ENCODE results near the gene STN1.

The STN1 gene

DNA sequence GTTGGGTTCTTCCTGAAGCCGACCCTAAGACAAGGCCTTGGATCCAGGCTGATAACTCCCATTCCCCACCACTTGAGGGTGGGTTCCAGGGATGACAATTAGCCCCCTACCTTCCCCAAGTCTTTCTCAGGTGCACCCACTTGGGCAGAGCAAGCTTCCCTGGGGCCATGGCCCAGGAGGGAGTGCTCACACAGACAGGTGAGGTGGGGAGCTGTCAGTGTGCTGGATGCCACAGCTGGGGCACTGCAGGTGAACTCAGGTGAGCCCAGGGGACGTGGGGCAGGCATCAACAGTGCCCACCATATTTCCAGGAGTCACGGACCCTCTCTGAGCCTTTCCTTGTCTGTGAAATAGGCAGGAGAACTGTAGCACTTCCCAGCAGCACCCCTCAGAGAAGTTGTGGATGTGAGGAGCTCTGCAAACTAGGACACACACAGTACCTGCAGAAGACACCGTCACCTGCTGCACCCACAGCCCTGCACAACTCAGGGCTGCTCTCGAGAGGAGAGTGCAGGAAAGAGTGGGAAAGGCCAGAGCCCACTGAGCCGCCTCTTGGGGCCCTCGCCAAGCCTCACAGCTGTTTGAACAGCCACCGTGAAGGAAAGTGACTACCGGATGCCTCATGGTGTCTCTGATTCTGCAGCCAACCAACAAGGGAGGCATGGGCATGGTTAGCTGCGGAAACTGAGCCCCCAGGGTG, 80.5 kb downstream of the STN1 start:
- H4K12ac ChIP-seq (ENCODE audit: low read depth, low read length) = no peak overlapping the region
- no peak overlapping the region for H2BK12ac ChIP-seq (ENCODE audit: low read length)
- H2BK5ac ChIP-seq (ENCODE audit: low read depth, low read length, poor library complexity) = no peak overlapping the region
- H3K9ac ChIP-seq (ENCODE audit: low read length) = no peak overlapping the region
- H3K14ac ChIP-seq (ENCODE audit: low read length) = no peak overlapping the region
- no peak overlapping the region for H3K4me3 ChIP-seq (ENCODE audit: low read depth, low read length)
- no peak overlapping the region for H2AK5ac ChIP-seq (ENCODE audit: low read length)
- no peak for DNase-seq
- no peak overlapping the region for H4K8ac ChIP-seq (ENCODE audit: low read depth, low read length)
- H2AFZ ChIP-seq (ENCODE audit: insufficient read depth, low read length, poor library complexity) = no peak overlapping the region
- H4K91ac ChIP-seq (ENCODE audit: low read depth, low read length) = no peak overlapping the region
- H3K18ac ChIP-seq (ENCODE audit: low read length) = no peak overlapping the region
- WGBS (ENCODE audit: extremely low coverage, insufficient coverage, insufficient read length) = no CpG with 5 or more reads among the region's 10 CpGs
- no peak overlapping the region for H2BK120ac ChIP-seq (ENCODE audit: insufficient read depth, low read length, poor library complexity)
- peaks cover 2% of the 10 kb centered on the region for H3K79me1 ChIP-seq (ENCODE audit: low read length)
- no peaks in the 10 kb centered on the region for H3K9me3 ChIP-seq (ENCODE audit: insufficient read depth, low read depth, low read length)
- H3K4me2 ChIP-seq (ENCODE audit: low read length) = no peak overlapping the region
- no peak overlapping the region for H3K27ac ChIP-seq (ENCODE audit: low read depth, low read length)
- H3K27me3 ChIP-seq (ENCODE audit: insufficient read depth, low read length) = no peaks in the 10 kb centered on the region
- peaks cover 9 to 15% of the 10 kb centered on the region in 2 experiments for H3K4me1 ChIP-seq (ENCODE audit: control insufficient read depth in 1 of 2, insufficient read depth in 2 of 2, low read length in 2 of 2)
- no peak overlapping the region for H3K4ac ChIP-seq (ENCODE audit: low read depth, low read length)
- peaks cover 2% of the 10 kb centered on the region for H3K79me2 ChIP-seq (ENCODE audit: control insufficient read depth, insufficient read depth, low read length, poor library complexity)
- no peak overlapping the region for H3K23ac ChIP-seq (ENCODE audit: low read length)
- H3K36me3 ChIP-seq (ENCODE audit: control insufficient read depth in 1 of 2, insufficient read depth in 2 of 2, low read length in 2 of 2) = no peaks in the 10 kb centered on the region

DNA sequence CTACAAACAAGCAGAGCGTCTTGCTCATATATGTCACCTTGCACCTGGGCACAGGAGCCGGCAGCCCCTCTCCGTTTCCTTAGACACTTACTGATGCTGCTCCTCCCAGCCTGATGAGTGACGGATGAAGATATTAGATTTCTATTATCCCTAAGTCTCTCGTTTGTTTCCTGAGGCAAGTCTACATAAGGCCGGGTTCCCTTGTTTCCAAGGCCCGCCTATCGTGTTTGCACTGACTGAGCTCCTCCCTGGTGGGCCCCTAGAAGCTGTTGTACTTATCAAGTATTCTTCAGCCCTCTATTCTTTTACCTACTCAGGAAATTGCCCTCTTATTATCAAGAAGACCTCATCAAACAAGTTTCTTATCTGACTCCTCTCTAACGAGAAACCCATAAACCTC, 81.1 kb downstream of the STN1 start:
- Histone ChIP-seq H2BK5ac (ENCODE audit: low read depth, low read length, poor library complexity) (no peak overlapping the region), H3K14ac (ENCODE audit: low read length) (no peak overlapping the region), H3K4me3 (ENCODE audit: low read depth, low read length) (no peak overlapping the region), H3K4me2 (ENCODE audit: low read length) (no peak overlapping the region), H3K79me1 (ENCODE audit: low read length) (peaks cover 2% of the 10 kb centered on the region), H3K18ac (ENCODE audit: low read length) (no peak overlapping the region), H2BK120ac (ENCODE audit: insufficient read depth, low read length, poor library complexity) (no peak overlapping the region), H3K23ac (ENCODE audit: low read length) (no peak overlapping the region), H2BK12ac (ENCODE audit: low read length) (no peak overlapping the region), H3K27ac (ENCODE audit: low read depth, low read length) (no peak overlapping the region), H3K9me3 (ENCODE audit: insufficient read depth, low read depth, low read length) (no peaks in the 10 kb centered on the region), H3K27me3 (ENCODE audit: insufficient read depth, low read length) (no peaks in the 10 kb centered on the region), H3K9ac (ENCODE audit: low read length) (no peak overlapping the region), H3K36me3 (ENCODE audit: control insufficient read depth in 1 of 2, insufficient read depth in 2 of 2, low read length in 2 of 2) (no peaks in the 10 kb centered on the region), H4K8ac (ENCODE audit: low read depth, low read length) (no peak overlapping the region), H3K4ac (ENCODE audit: low read depth, low read length) (no peak overlapping the region), H2AFZ (ENCODE audit: insufficient read depth, low read length, poor library complexity) (no peak overlapping the region), H4K12ac (ENCODE audit: low read depth, low read length) (no peak overlapping the region), H3K4me1 (ENCODE audit: control insufficient read depth in 1 of 2, insufficient read depth in 2 of 2, low read length in 2 of 2) (peaks cover 9 to 15% of the 10 kb centered on the region in 2 experiments), H4K91ac (ENCODE audit: low read depth, low read length) (no peak overlapping the region), H2AK5ac (ENCODE audit: low read length) (no peak overlapping the region), H3K79me2 (ENCODE audit: control insufficient read depth, insufficient read depth, low read length, poor library complexity) (peaks cover 2% of the 10 kb centered on the region)
- no peak for DNase-seq
- no CpG with 5 or more reads among the region's 9 CpGs for WGBS (ENCODE audit: extremely low coverage, insufficient coverage, insufficient read length)

DNA sequence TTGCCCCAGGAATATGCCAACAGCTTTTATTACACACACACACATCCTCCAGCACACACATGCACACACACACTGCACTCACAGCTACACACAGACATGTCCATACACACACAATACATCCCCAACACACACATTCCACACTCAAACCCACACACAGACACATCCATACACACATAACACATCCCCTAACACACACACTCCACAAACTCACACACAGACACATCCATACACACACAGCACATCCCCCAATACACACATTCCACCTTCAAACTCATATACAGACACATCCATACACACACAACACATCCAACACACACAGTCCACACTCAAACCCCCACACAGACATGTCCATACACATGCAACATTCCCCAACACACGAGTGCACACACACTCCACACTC, 81.7 kb downstream of the STN1 start:
- no peaks in the 10 kb centered on the region for H3K9me3 ChIP-seq (ENCODE audit: insufficient read depth, low read depth, low read length)
- no peak overlapping the region for H2BK12ac ChIP-seq (ENCODE audit: low read length)
- H3K23ac ChIP-seq (ENCODE audit: low read length) = peak overlapping the region; percentile 50
- H2AFZ ChIP-seq (ENCODE audit: insufficient read depth, low read length, poor library complexity) = no peak overlapping the region
- DNase-seq = no peak
- H4K8ac ChIP-seq (ENCODE audit: low read depth, low read length) = no peak overlapping the region
- H3K4me1 ChIP-seq (ENCODE audit: control insufficient read depth in 1 of 2, insufficient read depth in 2 of 2, low read length in 2 of 2) = peaks cover 9 to 15% of the 10 kb centered on the region in 2 experiments
- no peaks in the 10 kb centered on the region for H3K27me3 ChIP-seq (ENCODE audit: insufficient read depth, low read length)
- no peak overlapping the region for H3K27ac ChIP-seq (ENCODE audit: low read depth, low read length)
- peaks cover 2% of the 10 kb centered on the region for H3K79me1 ChIP-seq (ENCODE audit: low read length)
- H3K4ac ChIP-seq (ENCODE audit: low read depth, low read length) = no peak overlapping the region
- no peak overlapping the region for H3K18ac ChIP-seq (ENCODE audit: low read length)
- H2AK5ac ChIP-seq (ENCODE audit: low read length) = no peak overlapping the region
- H2BK5ac ChIP-seq (ENCODE audit: low read depth, low read length, poor library complexity) = no peak overlapping the region
- no peak overlapping the region for H4K12ac ChIP-seq (ENCODE audit: low read depth, low read length)
- peak overlapping the region; percentile 13 for H3K9ac ChIP-seq (ENCODE audit: low read length)
- H3K4me3 ChIP-seq (ENCODE audit: low read depth, low read length) = no peak overlapping the region
- no peaks in the 10 kb centered on the region for H3K36me3 ChIP-seq (ENCODE audit: control insufficient read depth in 1 of 2, insufficient read depth in 2 of 2, low read length in 2 of 2)
- H3K4me2 ChIP-seq (ENCODE audit: low read length) = no peak overlapping the region
- WGBS (ENCODE audit: extremely low coverage, insufficient coverage, insufficient read length) = no CpG with 5 or more reads among the region's 1 CpG
- peaks cover 2% of the 10 kb centered on the region for H3K79me2 ChIP-seq (ENCODE audit: control insufficient read depth, insufficient read depth, low read length, poor library complexity)
- H2BK120ac ChIP-seq (ENCODE audit: insufficient read depth, low read length, poor library complexity) = no peak overlapping the region
- no peak overlapping the region for H4K91ac ChIP-seq (ENCODE audit: low read depth, low read length)
- H3K14ac ChIP-seq (ENCODE audit: low read length) = no peak overlapping the region

DNA sequence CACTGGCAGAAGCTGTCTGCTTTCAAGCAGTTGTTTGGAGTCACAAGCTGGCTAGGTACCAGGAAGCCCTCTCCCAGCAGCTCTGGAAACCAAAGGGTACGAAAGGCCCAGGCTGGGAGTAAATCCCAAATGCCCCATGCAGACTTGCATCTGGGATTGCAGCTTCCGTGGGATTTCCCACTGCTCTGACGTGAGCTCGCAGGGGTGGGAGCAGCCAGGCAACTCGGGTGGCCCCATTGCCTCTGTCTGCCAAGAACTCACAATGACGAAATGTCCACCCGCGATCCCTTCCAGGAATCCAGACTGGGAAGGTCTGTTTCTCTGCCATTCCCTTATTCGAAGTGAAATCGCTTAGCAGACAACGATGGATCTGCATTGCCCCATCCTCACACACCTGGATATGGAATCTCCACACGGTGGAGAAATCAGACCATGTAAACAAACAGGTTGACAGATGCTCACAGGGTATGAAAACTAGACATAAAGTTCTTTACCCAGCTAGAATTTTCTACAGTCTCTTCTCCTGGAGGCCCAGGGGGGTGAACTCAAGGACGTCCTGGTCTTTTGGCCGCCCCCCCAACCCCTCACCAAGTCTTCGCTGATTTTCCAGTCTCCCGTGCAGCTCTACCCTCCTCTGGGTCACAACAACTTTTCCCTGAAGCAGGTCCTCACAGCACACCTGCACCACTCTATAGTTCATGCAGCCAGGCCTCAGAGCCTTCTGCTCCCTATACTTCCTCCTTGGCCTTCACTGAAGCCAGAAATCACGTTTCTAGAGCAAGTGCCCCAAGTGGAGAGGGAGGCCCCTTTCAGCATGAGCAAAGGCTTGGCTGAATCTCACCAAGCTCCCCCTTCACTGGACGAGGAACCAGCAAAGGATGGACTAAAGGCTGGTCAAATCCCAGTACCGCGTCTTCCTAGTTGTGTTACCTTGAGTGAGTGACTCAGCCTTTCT, 82.6 kb downstream of the STN1 start:
- Histone ChIP-seq H3K9me3 (ENCODE audit: insufficient read depth, low read depth, low read length) (no peaks in the 10 kb centered on the region), H3K14ac (ENCODE audit: low read length) (no peak overlapping the region), H3K18ac (ENCODE audit: low read length) (no peak overlapping the region), H3K4me1 (ENCODE audit: control insufficient read depth in 1 of 2, insufficient read depth in 2 of 2, low read length in 2 of 2) (peaks cover 6 to 12% of the 10 kb centered on the region in 2 experiments), H3K79me1 (ENCODE audit: low read length) (peaks cover 2% of the 10 kb centered on the region), H3K9ac (ENCODE audit: low read length) (no peak overlapping the region), H3K4me2 (ENCODE audit: low read length) (no peak overlapping the region), H4K8ac (ENCODE audit: low read depth, low read length) (no peak overlapping the region), H3K4me3 (ENCODE audit: low read depth, low read length) (no peak overlapping the region), H2BK12ac (ENCODE audit: low read length) (no peak overlapping the region), H3K23ac (ENCODE audit: low read length) (no peak overlapping the region), H3K79me2 (ENCODE audit: control insufficient read depth, insufficient read depth, low read length, poor library complexity) (peaks cover 2% of the 10 kb centered on the region), H2AFZ (ENCODE audit: insufficient read depth, low read length, poor library complexity) (no peak overlapping the region), H3K4ac (ENCODE audit: low read depth, low read length) (no peak overlapping the region), H3K36me3 (ENCODE audit: control insufficient read depth in 1 of 2, insufficient read depth in 2 of 2, low read length in 2 of 2) (no peaks in the 10 kb centered on the region), H4K12ac (ENCODE audit: low read depth, low read length) (no peak overlapping the region), H4K91ac (ENCODE audit: low read depth, low read length) (no peak overlapping the region), H2BK120ac (ENCODE audit: insufficient read depth, low read length, poor library complexity) (no peak overlapping the region), H2AK5ac (ENCODE audit: low read length) (no peak overlapping the region), H3K27me3 (ENCODE audit: insufficient read depth, low read length) (no peaks in the 10 kb centered on the region), H3K27ac (ENCODE audit: low read depth, low read length) (no peak overlapping the region), H2BK5ac (ENCODE audit: low read depth, low read length, poor library complexity) (no peak overlapping the region)
- DNase-seq = peak; percentile 36 to 49
- WGBS (ENCODE audit: extremely low coverage, insufficient coverage, insufficient read length) = no CpG with 5 or more reads among the region's 20 CpGs
